Stimulated activated CD8-positive, alpha-beta memory T cell treated with anti-CD3 and anti-CD28 coated beads, Interleukin-4, amount 100 ng/mL, for 1 hour (primary cell): ENCODE results near the gene FAU.

Experiments used
- DNase-seq, 2 donors: peaks; one replicate each; pipeline ENCODE4 v3.0.0-alpha.2; 2020; ENCODE audit warnings: low read depth in 2 of 2, low spot score in 1 of 2

Gene FAU

GRCh38 chr11:65083134-65083833 lies 38.6 kb downstream of the FAU start:
- no peak for DNase-seq

GRCh38 chr11:65078786-65079342 lies 43.1 kb downstream of the FAU start:
- no peak for DNase-seq

- peak; percentile 44 to 46 for DNase-seq
Measured at GRCh38 chr11:65078151-65078550, 43.8 kb downstream of the FAU start.

GRCh38 chr11:65077451-65077850 lies 44.5 kb downstream of the FAU start:
- no peak for DNase-seq

GRCh38 chr11:65072631-65072966 lies 49.3 kb downstream of the FAU start:
- DNase-seq: no peak

GRCh38 chr11:65071907-65072630 lies 49.9 kb downstream of the FAU start:
- no peak for DNase-seq
